ENCODE results near the gene TSPAN9.

- no peak for TF ChIP-seq CTCF (IDR thresholded peaks at IDR 0.05)
- no peak for TF ChIP-seq POLR2A (IDR thresholded peaks at IDR 0.05)
Observed at GRCh38 chr12:3229577-3229976, 152.4 kb downstream of the TSPAN9 start.

Measured in suprapubic skin (tissue), 3 donors.